Gastrocnemius medialis (tissue), 4 donors: ENCODE data around the gene PLAAT1. TPM values are rescaled to one million over a fixed set of nuclear protein-coding genes. Genes with fewer than 3 reads are reported as not detected.

ENCODE experiments used
- ATAC-seq, 2 donors: fragments of 150-250 bp; one replicate each; pipeline ENCODE4 v1.9.1; 2016
- DNase-seq, 2 donors: peaks; one replicate each; pipeline ENCODE4 v3.0.0-alpha.2; 2019
- H3K27ac ChIP-seq, 4 donors: fragments of 200-600 bp; sonication (generic); 1 replicate in 1 of 4; 2 replicates in 3 of 4; pipeline ENCODE4 v1.5.1; 2016 to 2018; ENCODE audit warnings: mild to moderate bottlenecking in 2 of 4, moderate library complexity in 1 of 4
- H3K27me3 ChIP-seq, 3 donors: fragments of 200-600 bp; sonication (generic) in 2 of 3; 1 replicate in 1 of 3; 2 replicates in 2 of 3; pipeline versions ENCODE4 v1.5.1 to v1.6.0; 2016 to 2019; ENCODE audit warnings: mild to moderate bottlenecking in 1 of 3, moderate library complexity in 1 of 3
- H3K36me3 ChIP-seq, 2 donors: fragments of 200-600 bp; sonication (generic) in 1 of 2; one replicate each; pipeline ENCODE4 v1.5.1; 2017 to 2018
- H3K4me1 ChIP-seq, 2 donors: fragments of 200-600 bp; sonication (generic) in 1 of 2; one replicate each; pipeline ENCODE4 v1.5.1; 2016 to 2017; ENCODE audit warnings: mild to moderate bottlenecking in 2 of 2
- H3K4me3 ChIP-seq, 4 donors: fragments of 200-600 bp; sonication (generic) in 3 of 4; 1 replicate in 1 of 4; 2 replicates in 3 of 4; pipeline ENCODE4 v1.5.1; 2016 to 2019; ENCODE audit warnings: mild to moderate bottlenecking in 2 of 4
- H3K9me3 ChIP-seq, 3 donors: fragments of 200-600 bp; sonication (generic) in 2 of 3; 1 replicate in 1 of 3; 2 replicates in 2 of 3; pipeline ENCODE4 v1.5.1; 2016 to 2019
- CTCF ChIP-seq, 5 experiments: fragments of 450-650 bp in 3 of 5; fragments of 200-600 bp in 2 of 5; sonication (generic) in 2 of 5; IDR thresholded peaks in 4 of 5; conservative IDR thresholded peaks in 1 of 5; 1 replicate in 4 of 5; 2 replicates in 1 of 5; pipeline ENCODE4 v1.5.1; 2016 to 2019; ENCODE audit warnings: antibody characterized with exemption in 5 of 5, mild to moderate bottlenecking in 3 of 5, moderate library complexity in 3 of 5
- POLR2A ChIP-seq, 2 donors: fragments of 450-650 bp; IDR thresholded peaks; one replicate each; pipeline ENCODE4 v1.6.1; 2017; ENCODE audit warnings: antibody characterized with exemption in 2 of 2, mild to moderate bottlenecking in 2 of 2, moderate library complexity in 2 of 2
- in situ Hi-C, 4 donors: fragments of 200-750 bp; cut with MboI; loops; one replicate each; pipeline versions ENCODE4 v1.15.0 to v1.8.0; 2017; ENCODE audit warnings: low sequenced_read_pairs in 4 of 4
- intact Hi-C: fragments of 100-400 bp; cut with DNase I; formaldehyde crosslinking; loops from one replicate; pipeline ENCODE4 v1.15.1; 2023; ENCODE audit warnings: low total_unique reads
- total RNA-seq, 4 donors: library from RNA; depleted of rRNA; stranded (reverse); fragments of >200 nt; gene quantifications; one replicate each; pipeline versions ENCODE4 v1.1.0 to v1.2.3, GENCODE V29; 2016

PLAAT1 gene
- total RNA-seq, 4 donors from 2014 or later = 6.8 to 25.0 (median 18.8) TPM

DNA sequence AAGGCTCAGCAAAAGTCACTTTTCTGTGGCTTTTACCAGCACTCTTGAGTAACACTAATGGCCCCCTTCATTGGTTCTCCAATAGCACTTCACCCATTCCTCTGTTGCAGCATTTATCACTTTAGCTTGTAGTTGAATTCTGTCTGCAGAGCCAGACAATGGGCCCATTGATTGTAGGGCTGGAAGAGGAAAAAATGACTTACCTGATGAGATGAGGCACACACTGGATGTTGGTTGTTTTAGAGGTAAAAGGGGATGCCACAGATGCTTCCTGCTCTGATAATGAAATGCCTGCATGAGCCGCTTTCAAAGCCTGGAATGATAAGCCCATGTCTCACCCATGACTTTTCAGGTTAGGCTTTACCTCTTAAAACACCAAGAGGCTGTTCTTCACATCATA lies 64.3 kb downstream of the PLAAT1 start:
- Histone ChIP-seq H3K4me1 (peaks cover 0 to 6% of the 10 kb centered on the region in 2 donors), H3K9me3 (no peaks in the 10 kb centered on the region), H3K27me3 (no peaks in the 10 kb centered on the region), H3K4me3 (no peak overlapping the region), H3K36me3 (no peaks in the 10 kb centered on the region), H3K27ac (no peak overlapping the region)
- ATAC-seq (no peak), DNase-seq (no peak)
- TF ChIP-seq POLR2A (IDR thresholded peaks at IDR 0.05) (no peak), CTCF (IDR thresholded peaks at IDR 0.05 in 4 of 5, conservative IDR thresholded peaks at IDR 0.05 in 1 of 5) (no peak)
- intact Hi-C loops (no loop called here), in situ Hi-C loops (no loop called here)

- TF ChIP-seq POLR2A (IDR thresholded peaks at IDR 0.05) (no peak), CTCF (IDR thresholded peaks at IDR 0.05 in 4 of 5, conservative IDR thresholded peaks at IDR 0.05 in 1 of 5) (no peak)
- DNase-seq (no peak), ATAC-seq (peak; percentile 73 to 75)
- H3K36me3 ChIP-seq = no peaks in the 10 kb centered on the region
- H3K4me3 ChIP-seq = no peak overlapping the region
- H3K4me1 ChIP-seq = peaks cover 6 to 20% of the 10 kb centered on the region in 2 donors
- in situ Hi-C loops = no loop called here
- peak overlapping the region; percentile 32 to 68 (median 56) for H3K27ac ChIP-seq
- H3K27me3 ChIP-seq = no peaks in the 10 kb centered on the region
- H3K9me3 ChIP-seq = no peaks in the 10 kb centered on the region
- intact Hi-C loops = no loop called here
These were observed 70.1 kb downstream of the PLAAT1 start for GRCh38 chr3:193310914-193311723.

- Histone ChIP-seq H3K4me1 (peaks cover 9 to 28% of the 10 kb centered on the region in 2 donors), H3K4me3 (no peak overlapping the region), H3K27me3 (no peaks in the 10 kb centered on the region), H3K27ac (no peak overlapping the region), H3K9me3 (no peaks in the 10 kb centered on the region), H3K36me3 (no peaks in the 10 kb centered on the region)
- ATAC-seq (no peak), DNase-seq (no peak)
- no peak for TF ChIP-seq CTCF (IDR thresholded peaks at IDR 0.05 in 4 of 5, conservative IDR thresholded peaks at IDR 0.05 in 1 of 5)
- no peak for TF ChIP-seq POLR2A (IDR thresholded peaks at IDR 0.05)
- intact Hi-C loops = no loop called here
- in situ Hi-C loops = no loop called here
These were observed 72.3 kb downstream of the PLAAT1 start for GRCh38 chr3:193313061-193313958.

GRCh38 chr3:193314161-193314560 lies 73.1 kb downstream of the PLAAT1 start:
- H3K27ac ChIP-seq = no peak overlapping the region
- no peaks in the 10 kb centered on the region for H3K36me3 ChIP-seq
- DNase-seq = no peak
- peaks cover 9 to 28% of the 10 kb centered on the region in 2 donors for H3K4me1 ChIP-seq
- no peaks in the 10 kb centered on the region for H3K9me3 ChIP-seq
- H3K27me3 ChIP-seq = no peaks in the 10 kb centered on the region
- ATAC-seq = no peak
- in situ Hi-C loops (no loop called here), intact Hi-C loops (no loop called here)
- no peak overlapping the region for H3K4me3 ChIP-seq
- no peak for TF ChIP-seq CTCF (IDR thresholded peaks at IDR 0.05 in 4 of 5, conservative IDR thresholded peaks at IDR 0.05 in 1 of 5)
- no peak for TF ChIP-seq POLR2A (IDR thresholded peaks at IDR 0.05)
